PC-9 (cell line): ENCODE data around the gene CDIPT.

Experiments used
- EZH2 ChIP-seq: fragments of 200-600 bp; sonication (generic); IDR thresholded peaks from 2 replicates; pipeline ENCODE4 v1.8.0; 2017; ENCODE audit warnings: antibody characterized with exemption, low read depth
- TF ChIP-seq, protein P1 (sequence below): fragments of 200-600 bp; sonication (generic); conservative IDR thresholded peaks from 2 replicates; pipeline ENCODE4 v1.6.1; 2017; ENCODE audit warnings: mixed run types, antibody characterized with exemption, mild to moderate bottlenecking, moderate library complexity

DNA sequence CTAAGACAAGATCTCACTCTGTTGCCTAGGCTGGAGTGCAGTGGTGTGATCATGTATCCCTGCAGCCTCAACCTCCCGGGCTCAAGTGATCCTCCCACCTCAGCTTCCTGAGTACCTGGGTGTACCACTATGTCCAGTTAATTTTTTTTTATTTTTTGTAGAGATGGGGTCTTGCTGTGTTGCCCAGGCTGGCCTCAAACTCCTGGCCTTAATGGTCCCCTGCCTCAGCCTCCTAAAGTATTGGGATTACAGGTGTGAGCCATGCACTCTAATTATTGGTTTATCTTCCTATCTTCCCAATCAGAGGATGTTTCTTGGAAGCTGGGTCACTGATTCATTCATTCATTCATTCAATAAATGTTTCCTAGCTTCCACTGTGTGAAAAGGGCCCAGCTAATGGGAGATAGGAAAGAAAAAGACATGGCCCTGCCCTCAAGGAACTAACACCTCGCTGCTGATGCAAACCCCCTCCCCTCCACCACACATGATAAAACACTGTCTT, 45.7 kb upstream of the CDIPT start:
- TF ChIP-seq, protein P1, sequence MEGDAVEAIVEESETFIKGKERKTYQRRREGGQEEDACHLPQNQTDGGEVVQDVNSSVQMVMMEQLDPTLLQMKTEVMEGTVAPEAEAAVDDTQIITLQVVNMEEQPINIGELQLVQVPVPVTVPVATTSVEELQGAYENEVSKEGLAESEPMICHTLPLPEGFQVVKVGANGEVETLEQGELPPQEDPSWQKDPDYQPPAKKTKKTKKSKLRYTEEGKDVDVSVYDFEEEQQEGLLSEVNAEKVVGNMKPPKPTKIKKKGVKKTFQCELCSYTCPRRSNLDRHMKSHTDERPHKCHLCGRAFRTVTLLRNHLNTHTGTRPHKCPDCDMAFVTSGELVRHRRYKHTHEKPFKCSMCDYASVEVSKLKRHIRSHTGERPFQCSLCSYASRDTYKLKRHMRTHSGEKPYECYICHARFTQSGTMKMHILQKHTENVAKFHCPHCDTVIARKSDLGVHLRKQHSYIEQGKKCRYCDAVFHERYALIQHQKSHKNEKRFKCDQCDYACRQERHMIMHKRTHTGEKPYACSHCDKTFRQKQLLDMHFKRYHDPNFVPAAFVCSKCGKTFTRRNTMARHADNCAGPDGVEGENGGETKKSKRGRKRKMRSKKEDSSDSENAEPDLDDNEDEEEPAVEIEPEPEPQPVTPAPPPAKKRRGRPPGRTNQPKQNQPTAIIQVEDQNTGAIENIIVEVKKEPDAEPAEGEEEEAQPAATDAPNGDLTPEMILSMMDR, result no peak
- no peak for TF ChIP-seq EZH2
